Lower leg skin (tissue), 4 donors: ENCODE results near the gene TRMO. TPM values are rescaled to one million over a fixed set of nuclear protein-coding genes. Genes with fewer than 3 reads are reported as not detected.

Experiments
- DNase-seq, 2 donors: peaks; one replicate each; pipeline ENCODE4 v3.0.0-alpha.2; 2019; ENCODE audit warnings: low spot score in 2 of 2
- H3K4me3 ChIP-seq: fragments of 200-600 bp; sonication (generic); 2 replicates; pipeline ENCODE4 v1.5.1; 2017; ENCODE audit warnings: mild to moderate bottlenecking, low read depth; ENCODE audit not compliant: poor library complexity, severe bottlenecking
- CTCF ChIP-seq, 3 donors: fragments of 450-650 bp; IDR thresholded peaks; one replicate each; pipeline ENCODE4 v1.5.1; 2016; ENCODE audit warnings: antibody characterized with exemption in 3 of 3, mild to moderate bottlenecking in 3 of 3, moderate library complexity in 2 of 3
- POLR2A ChIP-seq, 2 donors: fragments of 450-650 bp; IDR thresholded peaks; one replicate each; pipeline ENCODE4 v1.6.1; 2016 to 2017; ENCODE audit warnings: antibody characterized with exemption in 2 of 2, mild to moderate bottlenecking in 1 of 2, moderate library complexity in 1 of 2
- WGBS, 2 donors: methylation state at CpG; one replicate each; pipeline ENCODE4 v1.1.5; 2018; 5-methylcytosine and 5-hydroxymethylcytosine counted together
- intact Hi-C: fragments of 100-400 bp; cut with DNase I; formaldehyde crosslinking; loops from one replicate; pipeline ENCODE4 v1.15.0; 2023; ENCODE audit warnings: low total_unique reads
- total RNA-seq, 4 donors: library from RNA; depleted of rRNA; stranded (reverse); fragments of >200 nt; gene quantifications; one replicate each; pipeline ENCODE4 v1.1.0, GENCODE V29; 2016

Gene TRMO
- total RNA-seq, 4 donors from 2014 or later = 28.6 to 51.6 (median 38.7) TPM

GRCh38 chr9:97863314-97863713 lies 59.0 kb downstream of the TRMO start:
- H3K4me3 ChIP-seq = no peak overlapping the region
- WGBS, 2 donors = 47 to 53% methylated on average over 7 of the region's 7 CpGs
- intact Hi-C loops = no loop called here
- TF ChIP-seq POLR2A (IDR thresholded peaks at IDR 0.05) (no peak), CTCF (IDR thresholded peaks at IDR 0.05) (no peak)
- DNase-seq = no peak

GRCh38 chr9:97861148-97861475 lies 61.2 kb downstream of the TRMO start:
- intact Hi-C loops = no loop called here
- WGBS, 2 donors = 79 to 83% methylated on average over 5 of the region's 5 CpGs
- H3K4me3 ChIP-seq = no peak overlapping the region
- no peak for DNase-seq
- no peak for TF ChIP-seq CTCF (IDR thresholded peaks at IDR 0.05)

GRCh38 chr9:97860451-97861147 lies 61.7 kb downstream of the TRMO start:
- 40 to 44% methylated on average over 10 of the region's 10 CpGs for WGBS, 2 donors
- no peak for DNase-seq
- intact Hi-C loops = no loop called here
- TF ChIP-seq POLR2A (IDR thresholded peaks at IDR 0.05) (no peak), CTCF (IDR thresholded peaks at IDR 0.05) (no peak)
- H3K4me3 ChIP-seq = no peak overlapping the region

- no peak for TF ChIP-seq POLR2A (IDR thresholded peaks at IDR 0.05)
- no peak for TF ChIP-seq CTCF (IDR thresholded peaks at IDR 0.05)
- no peak for DNase-seq
- intact Hi-C loops = no loop called here
- WGBS, 2 donors = 57 to 65% methylated on average over 2 of the region's 2 CpGs
- no peak overlapping the region for H3K4me3 ChIP-seq
These were observed 63.0 kb downstream of the TRMO start for GRCh38 chr9:97859346-97859745.

DNA sequence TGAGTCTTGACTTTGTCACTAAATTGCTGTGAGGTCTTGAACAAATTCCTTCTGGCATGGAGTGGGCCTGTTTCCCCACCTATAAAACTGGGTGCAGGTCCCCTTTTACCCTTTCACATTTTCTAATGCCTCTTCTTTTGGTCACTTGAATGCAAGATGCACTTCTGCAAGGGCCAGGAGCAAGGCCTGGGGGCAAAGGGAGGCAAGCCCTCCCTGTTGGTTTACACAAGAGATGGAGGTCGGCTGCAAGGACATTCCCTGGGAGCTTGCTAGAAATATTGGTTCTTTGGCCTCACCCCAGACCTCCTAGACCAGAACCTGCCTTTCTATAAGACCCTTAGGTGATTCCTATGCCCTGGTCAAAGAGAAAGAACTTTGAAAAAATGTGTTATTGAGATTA lies 63.5 kb downstream of the TRMO start:
- WGBS, 2 donors = 44 to 67% methylated on average over 1 of the region's 1 CpG
- no peak overlapping the region for H3K4me3 ChIP-seq
- intact Hi-C loops = no loop called here
- DNase-seq = no peak
- TF ChIP-seq POLR2A (IDR thresholded peaks at IDR 0.05) = no peak
- TF ChIP-seq CTCF (IDR thresholded peaks at IDR 0.05) = no peak

- DNase-seq = no peak
- 34 to 38% methylated on average over 6 of the region's 6 CpGs for WGBS, 2 donors
- intact Hi-C loops = no loop called here
- no peak overlapping the region for H3K4me3 ChIP-seq
- no peak for TF ChIP-seq POLR2A (IDR thresholded peaks at IDR 0.05)
- TF ChIP-seq CTCF (IDR thresholded peaks at IDR 0.05) = no peak
These were observed 63.9 kb downstream of the TRMO start for GRCh38 chr9:97858393-97858713.
